GM19455 (cell line): ENCODE data around the gene TCAF1.
"Not testable (repeated sequence)": the region's sequence is repeated elsewhere in the genome, so short reads cannot be mapped to it uniquely, and the experiment has no call there.

Source experiments
- ATAC-seq: cut with Tn5 transposase; IDR thresholded peaks from one replicate; pipeline ENCODE4 v1.9.1; 2021; ENCODE audit not compliant: unreplicated experiment

Gene TCAF1

GRCh38 chr7:143855443-143855842 lies 46.5 kb downstream of the TCAF1 start:
- not testable (repeated sequence) for ATAC-seq

- no peak for ATAC-seq
These were observed 51.3 kb downstream of the TCAF1 start for GRCh38 chr7:143850682-143851081.

GRCh38 chr7:143849785-143850479 lies 52.0 kb downstream of the TCAF1 start:
- ATAC-seq: no peak

GRCh38 chr7:143848192-143848591 lies 53.8 kb downstream of the TCAF1 start:
- ATAC-seq: no peak

- no peak for ATAC-seq
These were observed 55.3 kb downstream of the TCAF1 start for GRCh38 chr7:143846692-143847091.

GRCh38 chr7:143841696-143842095 lies 60.3 kb downstream of the TCAF1 start:
- ATAC-seq: not testable (repeated sequence)

- ATAC-seq: not testable (repeated sequence)
These were observed 61.9 kb downstream of the TCAF1 start for GRCh38 chr7:143840062-143840461.

- ATAC-seq: peak; percentile 67
These were observed 64.8 kb downstream of the TCAF1 start for GRCh38 chr7:143837223-143837622.

- peak; percentile 80 for ATAC-seq
These were observed 65.4 kb downstream of the TCAF1 start for GRCh38 chr7:143836622-143837021.

GRCh38 chr7:143836088-143836487 lies 65.9 kb downstream of the TCAF1 start:
- ATAC-seq: peak; percentile 33

GRCh38 chr7:143826578-143826977 lies 75.4 kb downstream of the TCAF1 start:
- ATAC-seq: not testable (repeated sequence)

GRCh38 chr7:143824295-143825135 lies 77.5 kb downstream of the TCAF1 start:
- ATAC-seq: not testable (repeated sequence)

- not testable (repeated sequence) for ATAC-seq
These were observed 78.2 kb downstream of the TCAF1 start for GRCh38 chr7:143823634-143824294.

- ATAC-seq: not testable (repeated sequence)
These were observed 80.3 kb downstream of the TCAF1 start for GRCh38 chr7:143821392-143822277.

GRCh38 chr7:143817873-143818272 lies 84.1 kb downstream of the TCAF1 start:
- ATAC-seq: peak; percentile 92

GRCh38 chr7:143816471-143817133 lies 85.4 kb downstream of the TCAF1 start:
- ATAC-seq: not testable (repeated sequence)

GRCh38 chr7:143810639-143811038 lies 91.3 kb downstream of the TCAF1 start:
- not testable (repeated sequence) for ATAC-seq

GRCh38 chr7:143806664-143807071 lies 95.3 kb downstream of the TCAF1 start:
- not testable (repeated sequence) for ATAC-seq
